GM13977 (cell line): Measurements from ENCODE around the gene C8A.

Experiments used
- DNase-seq: peaks from one replicate; pipeline ENCODE4 v3.0.0; 2012; ENCODE audit warnings: low spot score
- in situ Hi-C: fragments of 300-500 bp; cut with MboI; formaldehyde crosslinking; loops from one replicate; pipeline ENCODE4 v1.12.0; 2022; ENCODE audit warnings: low sequenced_read_pairs, low pct_unique_long_range_greater_than_20kb, mixed read lengths, inconsistent platforms; ENCODE audit not compliant: unreplicated experiment
- TF ChIP-seq, protein P1 (sequence below): IDR thresholded peaks from 2 replicates; pipeline ENCODE4 v1.5.1; 2012; ENCODE audit warnings: mild to moderate bottlenecking, control low read depth; ENCODE audit not compliant: insufficient read depth; ENCODE audit errors: extremely low read depth, missing control alignments

Gene C8A

DNA sequence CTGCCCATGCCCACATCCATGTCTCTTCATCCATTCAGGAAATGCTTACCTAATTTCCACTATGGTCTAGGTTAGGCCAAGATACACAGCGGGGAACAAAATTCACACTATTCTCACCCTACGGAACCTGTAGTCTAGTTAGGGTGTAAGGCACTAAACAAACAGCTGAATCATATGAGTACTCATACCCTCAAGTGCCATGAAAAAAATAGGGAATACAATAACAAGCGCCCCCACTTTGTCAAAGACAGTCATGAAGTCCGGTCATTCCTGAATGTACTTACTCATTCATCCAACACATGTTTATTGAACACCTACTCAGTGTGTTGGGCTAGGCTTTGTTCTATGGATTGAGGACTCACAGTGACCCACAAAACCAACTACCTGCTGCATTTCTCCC, 29.2 kb upstream of the C8A start:
- in situ Hi-C loops, result loop anchor here (25.0 kb wide), 1 partner anchor 1212 kb away; no protein-coding TSS in a partner anchor
- no peak for DNase-seq
- TF ChIP-seq, protein P1, sequence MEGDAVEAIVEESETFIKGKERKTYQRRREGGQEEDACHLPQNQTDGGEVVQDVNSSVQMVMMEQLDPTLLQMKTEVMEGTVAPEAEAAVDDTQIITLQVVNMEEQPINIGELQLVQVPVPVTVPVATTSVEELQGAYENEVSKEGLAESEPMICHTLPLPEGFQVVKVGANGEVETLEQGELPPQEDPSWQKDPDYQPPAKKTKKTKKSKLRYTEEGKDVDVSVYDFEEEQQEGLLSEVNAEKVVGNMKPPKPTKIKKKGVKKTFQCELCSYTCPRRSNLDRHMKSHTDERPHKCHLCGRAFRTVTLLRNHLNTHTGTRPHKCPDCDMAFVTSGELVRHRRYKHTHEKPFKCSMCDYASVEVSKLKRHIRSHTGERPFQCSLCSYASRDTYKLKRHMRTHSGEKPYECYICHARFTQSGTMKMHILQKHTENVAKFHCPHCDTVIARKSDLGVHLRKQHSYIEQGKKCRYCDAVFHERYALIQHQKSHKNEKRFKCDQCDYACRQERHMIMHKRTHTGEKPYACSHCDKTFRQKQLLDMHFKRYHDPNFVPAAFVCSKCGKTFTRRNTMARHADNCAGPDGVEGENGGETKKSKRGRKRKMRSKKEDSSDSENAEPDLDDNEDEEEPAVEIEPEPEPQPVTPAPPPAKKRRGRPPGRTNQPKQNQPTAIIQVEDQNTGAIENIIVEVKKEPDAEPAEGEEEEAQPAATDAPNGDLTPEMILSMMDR, result no peak

DNA sequence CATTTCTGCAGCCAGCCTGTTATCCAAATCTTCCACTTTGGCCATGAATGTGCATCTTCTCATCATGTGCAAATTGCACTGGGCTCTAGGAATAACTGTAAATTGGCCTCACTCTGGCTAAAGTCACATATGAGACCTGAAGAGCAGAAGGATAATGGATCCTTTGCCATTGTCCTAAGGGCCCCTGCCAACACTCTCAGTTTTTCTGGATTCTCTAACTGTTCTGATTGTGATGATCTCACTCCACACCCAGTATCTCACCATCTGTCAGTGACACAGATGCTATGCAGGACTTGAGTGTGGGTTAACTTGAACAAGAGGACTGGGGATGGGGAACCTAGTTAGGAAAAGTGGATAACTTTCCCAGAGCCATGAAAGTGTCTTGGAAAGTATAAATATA, 26.9 kb upstream of the C8A start:
- DNase-seq, result no peak
- TF ChIP-seq, protein P1, result no peak
- in situ Hi-C loops, result loop anchor here (25.0 kb wide), 1 partner anchor 1210 kb away; no protein-coding TSS in a partner anchor

DNA sequence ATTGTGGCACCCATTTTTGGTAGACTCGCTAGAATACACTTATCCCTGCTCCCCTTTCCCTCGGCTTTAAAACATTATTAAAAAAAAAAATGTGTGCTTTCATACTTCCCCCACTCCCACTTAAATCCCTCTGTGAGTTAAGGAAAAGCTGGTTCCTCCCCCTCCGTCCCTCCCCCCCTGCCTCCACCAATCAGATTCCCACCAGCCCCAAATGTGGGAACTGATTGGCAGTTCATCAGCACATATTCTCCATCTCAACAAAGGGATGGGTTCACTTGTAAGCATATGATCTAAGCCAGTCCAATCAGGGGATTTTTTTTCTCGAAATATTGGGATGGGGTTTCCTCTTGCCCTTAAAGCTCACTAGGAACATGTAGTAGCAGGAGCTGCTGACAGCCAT, 24.5 kb upstream of the C8A start:
- in situ Hi-C loops, result loop anchor here (25.0 kb wide), 1 partner anchor 1207 kb away; no protein-coding TSS in a partner anchor
- TF ChIP-seq, protein P1, result no peak
- DNase-seq, result no peak

DNA sequence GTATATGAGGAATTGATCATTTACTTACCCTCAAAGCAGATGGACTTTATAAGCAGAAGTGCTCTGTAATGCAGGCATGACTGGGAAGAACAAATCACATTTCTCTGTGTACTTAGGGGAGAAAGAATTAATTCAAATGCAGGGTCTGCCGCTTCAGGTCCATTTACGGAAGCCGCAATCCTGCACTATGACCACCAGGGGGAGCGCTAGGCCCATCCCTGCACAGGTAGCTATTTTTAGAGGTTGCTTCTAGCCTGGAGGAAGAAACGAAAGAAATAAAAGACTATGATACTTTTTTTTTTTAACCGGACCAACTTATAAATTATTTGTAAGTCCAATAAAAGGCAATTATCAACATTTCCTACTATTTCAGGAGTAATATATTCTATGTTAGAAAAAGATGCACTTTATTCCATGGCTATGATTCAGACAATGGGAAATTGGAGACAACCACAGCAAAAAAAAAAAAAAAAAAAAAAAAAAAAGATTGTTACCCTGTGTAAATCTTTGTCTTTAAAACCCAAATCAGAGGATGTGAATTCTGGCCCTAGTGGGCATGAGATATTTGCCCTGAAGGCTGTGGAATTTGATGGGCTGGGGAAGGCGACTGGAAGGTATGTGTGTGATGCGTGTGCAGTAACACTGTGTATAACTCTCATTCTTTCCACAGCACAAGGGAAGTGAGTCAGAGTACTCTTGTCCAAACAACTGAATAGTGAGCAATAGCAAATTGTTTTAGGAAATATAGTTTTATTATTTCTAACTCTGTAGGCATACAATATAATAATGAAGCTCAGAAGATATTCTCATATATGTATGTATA, 22.5 kb upstream of the C8A start:
- peak; percentile 66 for DNase-seq
- in situ Hi-C loops, result loop anchor here (25.0 kb wide), 1 partner anchor 1205 kb away; no protein-coding TSS in a partner anchor
- TF ChIP-seq, protein P1, result peak; percentile 92

DNA sequence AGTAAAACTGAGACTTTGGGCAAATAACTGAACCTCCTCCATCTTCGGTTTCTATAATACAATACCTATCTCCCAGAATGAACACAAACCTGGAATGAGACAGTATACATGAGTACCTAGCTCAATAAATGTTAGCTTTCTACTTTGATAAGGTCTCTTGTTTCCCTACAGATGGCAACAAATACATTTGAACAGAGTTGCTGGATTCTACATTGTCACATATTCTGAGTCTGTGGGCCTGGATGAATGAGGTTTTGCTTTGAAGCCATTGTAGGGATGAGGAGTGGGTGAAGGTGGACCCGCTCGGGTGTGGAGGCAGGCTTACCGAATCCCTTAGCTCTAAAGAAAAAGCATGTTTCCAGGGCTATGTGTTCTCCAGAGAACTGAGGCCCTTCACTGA, 21.5 kb upstream of the C8A start:
- TF ChIP-seq, protein P1, result no peak
- DNase-seq, result no peak
- in situ Hi-C loops, result loop anchor here (25.0 kb wide), 1 partner anchor 1204 kb away; no protein-coding TSS in a partner anchor

DNA sequence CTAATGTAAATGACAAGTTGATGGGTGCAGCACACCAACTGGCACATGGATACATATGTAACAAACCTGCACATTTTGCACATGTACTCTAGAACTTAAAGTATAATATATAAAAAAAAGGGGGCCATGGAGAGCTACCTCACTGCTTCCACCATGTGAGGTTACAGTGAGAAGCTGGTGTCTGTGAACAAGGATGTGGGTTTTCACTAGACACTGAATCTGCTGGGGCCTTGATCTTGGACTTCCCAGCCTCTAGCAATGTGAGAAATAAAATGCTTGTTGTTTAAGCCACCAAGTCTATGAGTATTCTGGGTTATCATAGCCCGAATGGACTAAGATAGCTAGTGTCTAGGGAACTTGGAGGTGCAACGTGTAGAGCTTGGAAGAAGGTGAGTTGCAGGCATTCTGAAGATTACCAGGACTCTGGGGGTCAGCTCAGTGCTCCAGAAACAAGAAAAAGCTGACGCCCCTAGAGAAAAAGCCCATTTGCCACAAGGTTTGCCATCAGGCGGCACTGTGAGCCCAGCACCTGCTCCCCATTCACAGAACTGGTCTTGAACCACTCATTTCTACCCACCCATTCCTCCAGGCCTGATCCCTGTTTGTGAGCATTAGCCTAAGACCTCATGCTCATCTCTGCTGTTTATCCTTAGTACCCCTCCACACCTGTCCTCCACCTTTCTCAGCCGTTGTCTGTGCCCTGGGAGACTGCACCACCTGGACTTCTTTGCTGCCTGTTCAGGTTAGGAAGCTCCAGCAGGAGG, 20.3 kb upstream of the C8A start:
- DNase-seq, result no peak
- in situ Hi-C loops, result loop anchor here (25.0 kb wide), 1 partner anchor 1203 kb away; no protein-coding TSS in a partner anchor
- TF ChIP-seq, protein P1, result no peak
